GM21723 (cell line): ENCODE data around the gene STX2.

Source experiments
- ATAC-seq: cut with Tn5 transposase; IDR thresholded peaks from one replicate; pipeline ENCODE4 v1.9.1; 2021; ENCODE audit warnings: mild to moderate bottlenecking, moderate library complexity; ENCODE audit not compliant: unreplicated experiment

STX2 gene

DNA sequence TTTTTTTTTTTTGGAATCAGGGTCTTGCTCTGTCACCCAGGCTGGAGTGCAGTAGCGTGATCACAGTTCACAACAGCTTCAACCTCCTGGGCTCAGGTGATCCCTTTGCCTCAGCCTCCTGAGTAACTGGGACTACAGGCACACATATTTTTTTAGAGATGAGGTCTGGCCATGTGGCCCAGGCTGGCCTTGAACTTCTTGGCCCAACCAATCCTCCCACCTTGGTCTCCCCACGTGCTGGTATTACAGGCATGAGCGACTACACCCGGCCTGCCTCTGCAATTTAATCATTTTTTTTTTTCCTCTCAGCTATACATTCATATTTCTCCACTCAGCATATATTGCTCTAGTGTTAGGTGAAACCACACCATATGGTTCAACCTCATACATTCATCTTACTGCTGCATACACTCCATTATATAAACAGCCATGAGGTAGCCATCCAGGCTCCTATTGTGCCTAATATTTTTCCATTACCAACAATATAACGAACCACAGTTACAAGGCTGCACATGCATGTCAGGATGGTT is 7.1 kb downstream of the STX2 start:
- ATAC-seq: no peak

DNA sequence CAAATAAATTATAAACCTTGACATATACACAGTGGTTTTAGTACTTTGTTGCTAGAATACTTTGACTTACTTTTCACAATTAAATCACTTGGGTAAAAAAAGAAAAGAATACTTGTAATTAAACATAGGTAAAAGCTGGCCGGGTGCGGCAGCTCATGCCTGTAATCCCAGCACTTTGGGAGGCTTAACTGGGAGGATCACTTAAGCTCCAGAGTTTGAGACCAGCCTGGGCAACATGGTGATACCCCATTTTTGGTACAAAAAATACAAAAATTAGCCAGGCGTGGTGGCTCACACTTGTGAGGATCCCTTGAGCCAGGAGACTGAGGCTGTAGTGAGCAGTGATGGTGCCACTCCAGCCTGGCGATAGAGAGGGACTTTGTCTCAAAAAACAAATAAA is 7.8 kb downstream of the STX2 start:
- ATAC-seq: no peak

DNA sequence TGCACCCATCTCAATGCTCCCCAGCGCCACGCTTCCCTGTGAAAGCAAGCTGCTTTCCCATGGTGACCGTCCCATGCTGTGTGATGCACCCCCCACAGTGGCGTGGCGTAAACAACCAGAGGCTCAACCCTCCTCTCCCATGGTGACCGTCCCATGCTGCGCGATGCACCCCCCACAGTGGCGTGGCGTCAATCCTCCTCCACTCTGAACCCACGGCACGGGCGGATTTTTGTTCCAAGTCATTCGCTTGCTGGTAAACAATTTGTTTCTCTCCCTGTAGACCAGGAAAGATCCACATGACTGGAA is 8.9 kb downstream of the STX2 start:
- ATAC-seq: no peak

DNA sequence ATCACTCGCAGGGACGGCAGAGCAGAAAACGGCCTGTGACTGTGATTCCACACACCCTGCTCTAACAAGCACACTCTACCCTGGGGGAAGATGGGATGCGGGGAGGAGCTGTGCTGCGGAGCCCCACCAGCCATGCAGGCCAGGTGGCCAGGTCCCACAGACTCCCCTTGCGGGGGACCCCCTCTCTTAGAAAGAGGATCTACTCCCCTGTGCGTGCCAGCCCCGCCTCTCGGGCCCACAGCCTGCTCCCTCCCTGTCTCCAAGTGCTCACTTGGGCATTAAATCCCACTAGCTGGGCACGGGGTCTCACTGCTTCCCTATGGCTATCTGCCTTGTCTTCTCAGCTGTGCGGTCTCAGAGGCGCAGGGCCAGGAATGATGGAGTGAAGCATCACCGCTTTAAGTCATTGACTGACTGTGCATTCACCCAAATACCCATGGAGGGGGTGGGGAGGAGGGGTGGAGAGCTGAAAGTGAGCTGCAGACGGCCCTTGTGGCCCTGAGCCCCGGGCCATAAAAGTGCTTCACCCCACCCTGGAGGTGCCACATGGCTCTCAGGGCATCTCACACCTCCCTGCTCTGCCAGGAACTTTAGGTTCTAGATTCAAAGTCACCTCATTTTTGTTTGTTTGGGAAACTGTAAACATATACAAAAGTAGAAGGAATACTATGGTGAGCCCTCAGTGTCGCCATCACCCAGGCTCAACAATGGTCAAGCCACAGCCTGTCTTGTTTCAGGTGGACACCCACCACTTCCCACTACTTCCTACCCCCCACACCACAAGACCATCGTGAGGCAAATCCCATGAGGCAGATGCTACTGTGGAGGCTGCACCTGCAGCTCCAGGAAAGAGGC is 9.4 kb downstream of the STX2 start:
- ATAC-seq: no peak

DNA sequence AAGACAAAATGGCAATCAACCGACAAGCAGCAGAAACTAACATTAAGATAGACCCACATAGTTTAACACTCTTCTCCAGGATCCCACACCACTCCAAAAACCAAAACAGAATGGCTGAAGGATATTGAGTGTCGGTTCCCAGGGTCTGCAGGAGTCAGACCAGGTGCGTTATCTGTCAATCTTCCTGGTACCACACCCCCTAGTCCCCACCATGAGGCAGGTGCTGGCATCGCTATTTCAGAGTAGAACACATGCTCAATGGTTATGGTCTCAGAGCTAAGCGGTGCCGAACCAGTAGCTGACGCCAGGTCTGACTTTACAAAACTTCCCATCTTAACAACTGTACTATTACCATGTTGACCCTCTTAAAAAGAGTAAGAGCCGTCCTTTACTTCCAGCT is 10.2 kb downstream of the STX2 start:
- ATAC-seq: no peak

DNA sequence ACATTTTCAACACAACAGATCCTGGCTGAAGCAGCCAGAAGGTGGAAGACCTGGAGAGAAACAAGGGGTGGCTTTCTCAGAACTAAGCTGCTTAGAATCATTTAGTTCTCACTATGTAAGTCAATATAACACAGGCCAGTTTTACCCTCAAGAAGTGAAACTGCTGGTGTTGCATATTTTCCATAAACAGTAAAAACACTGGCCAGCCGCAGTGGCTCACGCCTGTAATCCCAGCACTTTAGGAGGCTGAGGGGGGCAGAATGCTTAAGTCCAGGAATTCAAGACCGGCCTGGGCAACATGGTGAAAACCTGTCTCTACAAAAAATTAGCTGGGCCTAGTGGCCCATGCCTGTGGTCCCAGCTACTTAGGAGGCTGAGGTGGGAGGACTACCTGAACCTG is 11.6 kb downstream of the STX2 start:
- no peak for ATAC-seq

DNA sequence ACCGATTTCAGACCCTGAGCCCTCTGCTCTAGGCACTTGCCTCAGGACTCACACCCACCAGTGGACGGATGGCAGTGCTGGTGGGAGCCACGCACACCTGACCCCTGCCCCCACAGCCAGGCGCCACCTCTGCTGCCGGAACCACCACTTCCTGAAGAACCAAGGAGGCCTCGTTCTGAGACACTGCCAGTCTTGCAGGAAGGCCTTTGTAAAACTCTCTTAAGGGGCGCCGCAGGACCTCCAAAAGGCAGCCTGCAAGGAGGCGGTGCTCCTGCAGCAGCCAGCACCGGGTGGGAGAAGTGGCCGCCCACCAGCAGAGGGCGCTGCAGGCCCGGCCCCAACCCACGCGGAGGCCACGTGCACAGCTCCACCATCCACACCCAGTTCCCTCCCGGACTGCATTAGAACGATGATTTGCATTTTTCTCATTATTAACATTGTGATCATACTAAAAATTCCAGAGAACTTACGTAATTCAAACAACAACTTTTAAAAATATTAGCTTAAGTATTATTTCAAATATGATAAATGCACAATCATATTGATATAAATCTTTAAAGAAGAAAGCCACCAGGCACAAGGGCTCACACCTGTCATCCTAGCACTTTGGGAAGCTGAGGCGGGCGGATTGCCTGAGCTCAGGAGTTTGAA is 12.8 kb downstream of the STX2 start:
- no peak for ATAC-seq

DNA sequence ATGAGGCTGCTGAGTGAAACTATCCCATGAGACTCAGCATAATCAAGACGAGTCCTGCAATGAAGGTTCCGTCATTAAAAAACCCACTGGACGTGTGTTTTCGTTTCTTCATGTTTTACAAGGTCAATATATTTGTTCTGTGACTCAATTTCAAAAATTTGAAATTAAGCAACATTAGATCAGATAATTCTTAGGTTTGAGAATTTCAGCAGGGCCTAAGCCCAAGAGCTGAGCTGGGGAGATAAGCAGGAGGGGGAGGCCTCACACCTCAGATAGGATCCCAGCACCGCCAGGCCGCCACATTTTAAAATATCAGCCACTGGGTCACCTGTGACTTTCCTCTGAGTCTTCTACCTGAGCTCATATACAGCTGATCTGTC is 13.3 kb downstream of the STX2 start:
- no peak for ATAC-seq

DNA sequence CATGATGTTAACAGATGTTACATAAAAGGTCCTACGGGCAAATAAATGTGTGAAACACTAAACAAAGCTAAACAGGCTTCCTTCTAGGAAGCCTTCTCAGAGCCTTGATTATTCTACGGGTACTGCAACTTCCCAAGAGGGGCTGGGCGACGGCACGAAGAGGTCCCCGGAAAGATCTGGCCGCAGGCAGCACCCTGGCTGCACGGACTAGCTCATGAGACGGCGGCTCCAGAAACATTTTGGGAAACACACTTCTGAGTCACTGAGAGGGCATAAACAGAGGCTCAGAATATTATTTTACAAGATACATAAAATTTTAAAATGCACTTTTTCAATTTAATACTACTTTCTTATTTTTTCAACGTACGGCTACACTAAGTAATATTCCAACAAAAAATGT is 19.4 kb downstream of the STX2 start:
- no peak for ATAC-seq

DNA sequence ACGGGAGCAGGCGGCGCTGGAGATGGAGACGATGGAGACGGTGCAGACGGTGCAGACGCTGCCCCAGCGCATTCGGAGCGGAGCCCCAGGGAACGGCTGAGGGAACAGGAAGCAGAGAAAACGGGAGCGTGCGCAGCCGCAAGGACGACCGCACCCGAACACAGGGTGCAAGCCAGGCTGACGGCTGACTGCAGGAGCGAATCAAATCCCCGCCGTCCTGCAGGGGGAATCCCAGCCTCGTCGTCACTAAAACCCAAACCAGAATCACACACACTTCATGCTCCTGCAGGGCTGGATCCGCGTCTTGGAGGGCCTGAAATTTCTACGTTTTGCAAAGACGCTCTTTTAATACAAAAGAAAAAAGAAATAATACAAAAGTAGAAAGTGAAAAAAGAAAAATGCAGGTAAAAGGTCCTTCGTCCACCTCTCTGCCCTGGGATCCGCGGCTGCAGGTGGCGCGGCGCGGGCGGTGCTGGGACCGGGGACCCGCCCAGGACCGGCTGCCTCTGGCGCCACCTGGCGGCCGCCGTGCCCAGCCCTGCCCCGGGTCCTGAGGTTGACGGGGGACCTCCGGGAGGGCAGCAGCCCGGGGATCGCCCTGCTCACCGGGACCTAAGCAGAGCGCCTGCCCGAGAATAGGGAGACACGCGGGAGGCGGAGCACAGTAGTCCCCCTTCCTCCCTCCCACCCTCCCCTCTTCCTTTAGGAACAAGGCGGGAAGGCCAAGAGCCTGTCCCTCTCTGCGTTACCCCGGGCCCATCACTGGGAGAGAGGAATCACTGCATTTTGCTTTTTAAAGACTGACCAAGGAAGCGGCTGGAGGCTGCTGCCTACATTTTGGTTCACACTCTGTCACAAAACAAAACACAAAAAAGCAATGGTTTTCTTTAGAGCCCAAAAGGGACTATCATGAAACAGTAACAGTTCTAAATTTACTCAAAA is 20.1 kb downstream of the STX2 start:
- ATAC-seq: peak; percentile 94

DNA sequence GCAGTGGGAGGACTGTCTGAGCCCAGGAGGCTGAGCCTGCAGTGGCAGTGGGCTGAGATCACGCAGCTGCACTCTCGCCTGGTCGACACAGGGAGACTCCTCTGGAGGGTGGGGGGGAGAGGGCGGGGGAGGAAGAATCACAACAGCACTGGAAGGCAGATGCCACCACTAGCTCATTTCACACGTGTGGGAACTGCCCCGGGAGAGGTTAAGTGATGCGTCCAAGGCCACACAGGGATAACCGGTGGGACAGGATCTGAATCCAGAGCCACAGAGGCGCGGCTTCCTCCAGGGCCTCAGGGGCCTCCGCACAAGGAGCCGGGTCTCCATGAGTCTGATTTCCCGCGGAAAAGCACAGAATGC is 20.8 kb downstream of the STX2 start:
- ATAC-seq: peak; percentile 22

DNA sequence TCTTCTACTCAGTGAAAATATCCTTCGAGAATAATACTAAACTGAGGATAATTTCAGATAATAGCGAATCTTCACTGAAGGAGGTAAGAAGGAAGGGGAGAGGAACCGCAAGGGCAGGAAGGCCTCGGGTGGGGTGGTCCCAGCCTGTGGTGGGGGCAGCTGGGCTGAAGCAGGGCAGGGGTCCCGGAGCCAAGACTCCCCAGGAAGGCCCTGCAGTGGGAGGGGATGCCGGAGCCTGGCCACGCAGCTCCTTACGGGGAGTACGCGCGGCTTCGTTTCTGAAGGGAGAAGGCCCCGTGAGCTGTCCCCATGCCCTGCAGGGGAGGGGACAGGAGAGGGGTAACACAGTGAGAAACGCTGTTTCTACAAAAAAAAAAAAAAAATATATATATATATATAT is 21.2 kb downstream of the STX2 start:
- no peak for ATAC-seq

DNA sequence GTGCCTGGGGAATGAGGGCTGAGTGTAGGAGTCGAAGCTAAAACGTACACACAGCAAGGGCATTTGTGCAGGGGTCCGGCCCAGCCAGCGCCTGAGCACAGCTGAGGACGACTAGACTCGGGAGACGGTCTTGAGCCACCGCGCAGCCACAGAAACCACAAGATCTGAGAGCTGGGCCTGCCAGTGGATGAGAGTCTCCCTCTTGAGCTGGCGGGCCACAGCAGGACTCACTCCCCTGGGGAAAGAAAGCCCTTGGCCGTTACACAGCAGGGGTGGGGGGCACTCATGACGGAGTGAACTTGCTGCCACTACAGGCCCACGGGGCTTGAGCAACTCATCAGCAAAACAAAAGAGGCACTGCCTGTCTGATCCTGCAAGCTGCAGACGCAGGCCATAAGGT is 23.0 kb downstream of the STX2 start:
- ATAC-seq: no peak

DNA sequence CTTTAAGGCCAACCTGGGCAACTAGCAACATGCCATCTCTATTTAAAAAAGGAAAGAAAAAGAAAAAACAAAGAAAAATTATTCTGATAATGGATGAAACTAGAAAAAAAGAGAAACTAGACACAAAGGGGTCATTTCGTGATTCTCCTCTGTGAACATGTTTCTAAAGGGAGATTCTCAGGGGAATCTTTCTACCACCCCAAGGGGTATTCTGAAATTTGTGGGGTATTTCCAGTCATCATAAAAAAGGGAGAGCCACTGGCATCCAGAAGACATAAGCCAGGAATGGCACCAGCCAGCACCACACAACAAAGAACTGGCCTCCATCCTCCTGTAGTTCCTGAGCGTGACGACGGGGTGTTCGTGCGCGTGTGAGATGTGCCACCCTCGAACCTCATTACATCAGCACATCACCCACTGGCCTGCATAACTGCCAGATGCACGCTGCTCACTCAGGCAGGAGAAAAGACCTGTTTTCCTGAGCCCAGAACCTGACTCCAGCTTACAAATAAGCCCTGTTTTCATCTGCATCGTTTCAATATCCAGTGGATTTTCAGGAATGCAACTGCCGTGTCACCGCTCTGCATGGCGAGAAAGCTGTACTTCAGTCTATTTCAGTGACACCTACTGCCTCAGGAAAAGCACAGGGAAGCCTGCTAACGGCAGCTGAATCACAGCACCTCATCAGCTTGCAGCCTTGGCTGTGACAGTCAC is 23.9 kb downstream of the STX2 start:
- no peak for ATAC-seq

DNA sequence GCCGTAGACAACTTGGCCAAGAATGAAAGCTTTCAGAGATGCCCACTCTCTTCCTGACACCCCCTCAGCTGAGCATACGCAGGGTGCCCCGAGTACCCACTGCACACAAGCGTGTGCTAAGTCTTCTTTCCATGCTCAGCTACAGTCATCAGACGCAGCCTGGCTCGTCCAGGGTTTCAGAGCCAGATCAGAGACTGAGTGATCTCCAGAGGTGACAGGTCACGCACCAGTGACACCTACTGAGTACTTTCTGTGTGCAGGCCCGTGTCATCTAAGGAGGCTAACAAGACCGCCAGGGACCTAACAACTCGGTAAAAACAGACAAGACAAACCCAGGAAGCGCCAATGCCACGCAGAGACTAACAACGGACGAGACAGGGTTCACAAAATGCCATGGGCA is 25.1 kb downstream of the STX2 start:
- no peak for ATAC-seq

DNA sequence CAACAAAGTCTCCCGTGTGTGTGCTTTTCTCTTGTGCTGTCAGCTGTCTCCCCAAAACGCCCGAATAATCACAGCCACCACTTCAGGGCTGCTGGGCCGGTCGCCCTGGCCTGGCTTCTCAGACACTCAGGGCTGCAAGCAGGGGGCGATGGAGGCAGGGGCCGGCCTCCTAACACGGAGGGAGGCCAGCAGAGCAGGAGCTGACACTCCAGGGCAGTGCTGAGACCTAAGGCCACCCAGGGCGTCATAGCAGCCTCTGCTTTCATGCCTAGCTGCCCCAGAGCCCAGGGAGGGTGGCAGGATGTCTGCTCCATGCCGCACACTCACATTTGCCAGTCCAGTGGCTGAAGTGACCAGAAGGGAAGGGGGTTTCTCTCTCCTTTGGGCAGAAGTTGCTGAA is 25.6 kb downstream of the STX2 start:
- no peak for ATAC-seq

DNA sequence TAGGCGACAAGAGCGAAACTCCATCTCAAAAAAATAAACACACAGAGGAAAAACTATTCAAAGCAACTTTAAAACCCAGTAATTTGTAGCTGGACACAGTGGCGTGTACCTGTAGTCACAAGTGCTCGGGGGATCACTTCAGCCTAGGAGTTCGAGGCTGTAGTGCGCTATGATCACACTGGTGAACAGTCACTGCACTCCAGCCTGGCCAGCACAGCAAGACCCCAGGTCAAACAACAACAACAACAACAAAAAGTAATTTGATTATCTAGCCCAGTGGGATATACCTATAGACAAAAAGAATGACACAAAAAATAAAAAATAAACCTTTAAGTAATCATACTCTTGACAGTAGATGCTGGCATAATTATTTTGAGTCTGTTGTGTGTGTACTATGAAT is 29.3 kb downstream of the STX2 start:
- no peak for ATAC-seq

DNA sequence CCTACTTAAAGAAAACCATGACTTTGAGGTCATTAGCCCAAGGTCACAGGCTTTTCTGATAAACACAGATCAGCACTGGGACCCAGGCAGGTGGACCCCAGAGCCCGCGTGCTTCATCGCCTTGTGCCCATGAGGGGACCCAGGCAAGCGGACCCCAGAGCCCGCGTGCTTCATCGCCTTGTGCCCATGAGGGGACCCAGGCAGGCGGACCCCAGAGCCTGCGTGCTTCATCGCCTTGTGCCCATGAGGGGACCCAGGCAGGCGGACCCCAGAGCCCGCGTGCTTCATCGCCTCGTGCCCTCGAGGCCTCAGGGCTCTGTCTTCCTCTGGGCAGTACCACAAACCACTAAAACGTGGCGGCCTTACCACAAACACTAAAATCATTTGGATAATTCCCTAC is 31.7 kb downstream of the STX2 start:
- ATAC-seq: no peak

DNA sequence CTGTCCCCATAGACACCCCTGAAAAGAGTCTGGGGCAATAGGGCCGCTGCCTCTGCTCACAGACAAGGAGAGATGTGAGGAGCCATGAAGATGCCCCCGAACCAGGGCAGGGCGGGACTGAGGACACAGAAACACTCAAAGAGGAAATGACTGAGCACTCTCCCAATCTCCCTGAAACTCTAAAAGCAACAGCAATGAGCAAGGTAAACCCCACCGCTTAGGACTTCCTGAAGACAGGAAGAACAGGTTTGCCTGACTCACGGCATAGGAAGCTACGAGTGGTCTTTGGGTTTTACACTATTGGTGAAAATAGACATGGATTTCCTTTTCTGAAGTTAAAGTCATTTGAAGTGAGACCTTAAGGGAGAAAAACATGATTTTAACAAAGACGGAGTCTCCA is 32.5 kb downstream of the STX2 start:
- ATAC-seq: no peak

DNA sequence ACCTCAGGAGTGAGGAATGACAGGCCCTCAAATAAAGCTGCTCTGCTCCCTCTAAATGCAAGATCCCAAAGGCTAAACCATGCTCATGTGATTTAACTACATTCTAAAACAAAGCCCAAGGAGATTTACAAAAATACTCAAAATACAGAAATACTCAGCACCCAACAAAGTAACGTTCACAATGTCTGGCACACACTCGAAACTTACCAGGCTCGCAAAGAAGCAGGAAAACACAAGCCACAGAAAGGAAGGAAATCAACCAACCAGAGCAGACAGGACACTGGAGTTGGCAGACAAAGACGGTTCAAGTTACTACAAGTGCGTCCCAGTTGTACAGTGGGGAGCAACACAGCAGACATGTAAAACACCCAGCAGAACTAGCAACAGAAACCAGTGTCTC is 33.4 kb downstream of the STX2 start:
- no peak for ATAC-seq

DNA sequence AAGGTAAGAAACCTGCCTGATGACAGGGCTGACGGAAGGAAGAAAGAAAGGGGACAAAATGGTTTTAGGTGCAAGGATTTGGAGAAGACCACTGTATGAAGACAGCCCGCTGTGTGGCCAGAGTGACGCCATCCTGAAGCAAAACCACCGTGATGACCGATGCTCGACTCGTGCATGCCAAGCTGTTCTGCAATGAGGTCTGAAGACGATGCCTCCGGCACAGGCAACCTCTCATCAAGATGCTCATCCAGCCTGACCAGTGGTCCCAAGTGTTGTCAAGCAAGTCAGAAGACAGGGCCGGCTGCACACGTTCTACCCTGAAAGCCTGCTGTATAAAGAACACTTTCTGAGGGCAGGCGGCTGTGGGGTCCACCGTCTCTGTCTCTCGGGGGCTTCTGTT is 34.8 kb downstream of the STX2 start:
- no peak for ATAC-seq
